Astrocyte (in vitro differentiated cells and primary cell): ENCODE results near the gene NISCH. TPM values are rescaled to one million over a fixed set of nuclear protein-coding genes. Genes with fewer than 3 reads are reported as not detected.

Experiments used
- DNase-seq: peaks from one replicate; pipeline ENCODE4 v3.0.0-alpha.2; 2010; ENCODE audit warnings: low read depth
- FAIRE-seq: peaks from 2 replicates; lab custom pipeline; 2011; peaks lifted over from hg19 to GRCh38; lab: Jason Lieb, UNC
- H2AFZ ChIP-seq: 2 replicates; pipeline ENCODE4 v1.6.0; 2012; ENCODE audit warnings: low read depth, low read length, inconsistent platforms
- H3K27ac ChIP-seq: 2 replicates; pipeline ENCODE4 v1.5.1; 2011; ENCODE audit warnings: low read depth, low read length, inconsistent platforms
- H3K27me3 ChIP-seq: 2 replicates; pipeline ENCODE4 v1.6.0; 2011; ENCODE audit warnings: low read length, inconsistent platforms; ENCODE audit not compliant: insufficient read depth
- H3K36me3 ChIP-seq: 2 replicates; pipeline ENCODE4 v1.5.1; 2011; ENCODE audit warnings: low read length, inconsistent platforms; ENCODE audit not compliant: insufficient read depth
- H3K4me1 ChIP-seq: 2 replicates; pipeline ENCODE4 v1.5.1; 2011; ENCODE audit warnings: low read length, inconsistent platforms; ENCODE audit not compliant: insufficient read depth
- H3K4me2 ChIP-seq: 2 replicates; pipeline ENCODE4 v1.6.0; 2012; ENCODE audit warnings: low read length, inconsistent platforms
- H3K4me3 ChIP-seq: 2 replicates; pipeline ENCODE4 v1.5.1; 2011; ENCODE audit warnings: low read depth, mild to moderate bottlenecking, low read length, inconsistent platforms; ENCODE audit not compliant: insufficient read depth
- H3K79me2 ChIP-seq: 2 replicates; pipeline ENCODE4 v1.6.0; 2012; ENCODE audit warnings: mild to moderate bottlenecking, low read length, inconsistent platforms; ENCODE audit not compliant: insufficient read depth
- H3K9ac ChIP-seq: 2 replicates; pipeline ENCODE4 v1.6.0; 2012; ENCODE audit warnings: mild to moderate bottlenecking, low read length, inconsistent platforms
- H3K9me3 ChIP-seq: 2 replicates; pipeline ENCODE4 v1.5.1; 2012; ENCODE audit warnings: low read depth, mild to moderate bottlenecking, low read length, inconsistent platforms; ENCODE audit not compliant: insufficient read depth
- H4K20me1 ChIP-seq: 2 replicates; pipeline ENCODE4 v1.6.0; 2012; ENCODE audit warnings: low read length, inconsistent platforms; ENCODE audit not compliant: insufficient read depth
- H3K27ac Mint-ChIP-seq: one replicate; pipeline ENCODE4 v1.8.0; 2021; ENCODE audit warnings: mild to moderate bottlenecking, mixed read lengths; ENCODE audit not compliant: unreplicated experiment
- H3K27me3 Mint-ChIP-seq: one replicate; pipeline ENCODE4 v1.8.0; 2021; ENCODE audit warnings: low read depth, mixed read lengths; ENCODE audit not compliant: unreplicated experiment
- H3K36me3 Mint-ChIP-seq: one replicate; pipeline ENCODE4 v1.8.0; 2021; ENCODE audit warnings: low read depth, mixed read lengths; ENCODE audit not compliant: unreplicated experiment
- H3K4me1 Mint-ChIP-seq: one replicate; pipeline ENCODE4 v1.8.0; 2021; ENCODE audit warnings: low read depth, mixed read lengths; ENCODE audit not compliant: unreplicated experiment
- H3K4me3 Mint-ChIP-seq: one replicate; pipeline ENCODE4 v1.8.0; 2021; ENCODE audit warnings: mild to moderate bottlenecking, moderate library complexity, mixed read lengths; ENCODE audit not compliant: unreplicated experiment
- H3K9me3 Mint-ChIP-seq: one replicate; pipeline ENCODE4 v1.8.0; 2021; ENCODE audit warnings: mild to moderate bottlenecking, mixed read lengths; ENCODE audit not compliant: unreplicated experiment
- EZH2 ChIP-seq: IDR thresholded peaks from 2 replicates; pipeline ENCODE4 v1.6.1; 2012; ENCODE audit warnings: mild to moderate bottlenecking, low read length, inconsistent platforms; ENCODE audit not compliant: insufficient read depth
- total RNA-seq: library from RNA; stranded (reverse); gene quantifications from 2 replicates; pipeline ENCODE4 v1.2.1, GENCODE V29; 2021
- TF ChIP-seq, protein P1 (sequence below): IDR thresholded peaks from 2 replicates; pipeline ENCODE4 v1.5.1; 2011; ENCODE audit warnings: low read depth, mild to moderate bottlenecking, inconsistent platforms, low read length, moderate library complexity; ENCODE audit not compliant: insufficient read depth

NISCH gene
- total RNA-seq, 1 donor from 2014 or later, result 118 TPM

DNA sequence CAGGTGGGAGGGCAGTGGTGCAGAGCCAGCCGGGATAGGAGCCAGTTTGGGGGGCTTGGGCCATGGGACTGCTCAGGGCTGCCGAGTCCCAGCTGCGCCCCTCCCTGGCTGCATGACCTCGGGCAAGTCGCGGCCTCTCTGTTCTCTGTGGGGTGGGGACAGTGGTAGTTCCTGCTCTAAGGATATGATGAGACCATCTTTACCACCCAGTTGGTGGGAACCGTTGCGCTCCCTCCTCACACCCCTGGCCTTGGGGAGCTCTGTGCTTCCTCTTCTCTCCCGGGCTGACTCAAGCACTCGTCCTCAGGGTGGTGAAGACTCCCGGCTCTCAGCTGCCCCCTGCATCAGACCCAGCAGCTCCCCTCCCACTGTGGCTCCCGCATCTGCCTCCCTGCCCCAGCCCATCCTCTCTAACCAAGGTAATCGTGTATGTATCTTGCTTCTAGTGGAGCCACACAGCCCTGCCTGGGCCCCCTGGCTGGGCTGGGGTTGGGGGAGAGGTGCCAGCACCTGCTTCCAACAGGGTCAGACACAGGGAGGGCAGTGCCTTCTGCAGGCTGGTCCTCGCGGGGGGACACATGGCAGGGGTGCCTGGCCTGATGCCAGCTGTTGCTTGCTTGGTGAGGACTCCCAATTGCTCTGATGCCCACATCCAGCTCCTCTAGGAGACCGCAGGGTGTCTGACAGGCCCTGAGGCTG is 24.6 kb downstream of the NISCH start:
- no peak overlapping the region for H2AFZ ChIP-seq
- peaks cover 56% of the 10 kb centered on the region for H4K20me1 ChIP-seq
- H3K4me3 ChIP-seq, result no peak overlapping the region
- no peaks in the 10 kb centered on the region for H3K79me2 ChIP-seq
- no peak overlapping the region for H3K4me2 ChIP-seq
- H3K9me3 Mint-ChIP-seq, result no peaks in the 10 kb centered on the region
- DNase-seq (no peak), FAIRE-seq (no peak)
- TF ChIP-seq, protein P1, sequence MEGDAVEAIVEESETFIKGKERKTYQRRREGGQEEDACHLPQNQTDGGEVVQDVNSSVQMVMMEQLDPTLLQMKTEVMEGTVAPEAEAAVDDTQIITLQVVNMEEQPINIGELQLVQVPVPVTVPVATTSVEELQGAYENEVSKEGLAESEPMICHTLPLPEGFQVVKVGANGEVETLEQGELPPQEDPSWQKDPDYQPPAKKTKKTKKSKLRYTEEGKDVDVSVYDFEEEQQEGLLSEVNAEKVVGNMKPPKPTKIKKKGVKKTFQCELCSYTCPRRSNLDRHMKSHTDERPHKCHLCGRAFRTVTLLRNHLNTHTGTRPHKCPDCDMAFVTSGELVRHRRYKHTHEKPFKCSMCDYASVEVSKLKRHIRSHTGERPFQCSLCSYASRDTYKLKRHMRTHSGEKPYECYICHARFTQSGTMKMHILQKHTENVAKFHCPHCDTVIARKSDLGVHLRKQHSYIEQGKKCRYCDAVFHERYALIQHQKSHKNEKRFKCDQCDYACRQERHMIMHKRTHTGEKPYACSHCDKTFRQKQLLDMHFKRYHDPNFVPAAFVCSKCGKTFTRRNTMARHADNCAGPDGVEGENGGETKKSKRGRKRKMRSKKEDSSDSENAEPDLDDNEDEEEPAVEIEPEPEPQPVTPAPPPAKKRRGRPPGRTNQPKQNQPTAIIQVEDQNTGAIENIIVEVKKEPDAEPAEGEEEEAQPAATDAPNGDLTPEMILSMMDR, result no peak
- TF ChIP-seq EZH2, result no peak
- H3K36me3 ChIP-seq, result peaks cover 44% of the 10 kb centered on the region
- H3K27ac Mint-ChIP-seq, result no peak overlapping the region
- H3K4me3 Mint-ChIP-seq, result no peak overlapping the region
- H3K36me3 Mint-ChIP-seq, result peaks cover 36% of the 10 kb centered on the region
- no peak overlapping the region for H3K9ac ChIP-seq
- H3K9me3 ChIP-seq, result no peaks in the 10 kb centered on the region
- no peaks in the 10 kb centered on the region for H3K27me3 Mint-ChIP-seq
- H3K4me1 Mint-ChIP-seq, result peaks cover 11% of the 10 kb centered on the region
- H3K27ac ChIP-seq, result no peak overlapping the region
- peaks cover 6% of the 10 kb centered on the region for H3K4me1 ChIP-seq
- H3K27me3 ChIP-seq, result no peaks in the 10 kb centered on the region

DNA sequence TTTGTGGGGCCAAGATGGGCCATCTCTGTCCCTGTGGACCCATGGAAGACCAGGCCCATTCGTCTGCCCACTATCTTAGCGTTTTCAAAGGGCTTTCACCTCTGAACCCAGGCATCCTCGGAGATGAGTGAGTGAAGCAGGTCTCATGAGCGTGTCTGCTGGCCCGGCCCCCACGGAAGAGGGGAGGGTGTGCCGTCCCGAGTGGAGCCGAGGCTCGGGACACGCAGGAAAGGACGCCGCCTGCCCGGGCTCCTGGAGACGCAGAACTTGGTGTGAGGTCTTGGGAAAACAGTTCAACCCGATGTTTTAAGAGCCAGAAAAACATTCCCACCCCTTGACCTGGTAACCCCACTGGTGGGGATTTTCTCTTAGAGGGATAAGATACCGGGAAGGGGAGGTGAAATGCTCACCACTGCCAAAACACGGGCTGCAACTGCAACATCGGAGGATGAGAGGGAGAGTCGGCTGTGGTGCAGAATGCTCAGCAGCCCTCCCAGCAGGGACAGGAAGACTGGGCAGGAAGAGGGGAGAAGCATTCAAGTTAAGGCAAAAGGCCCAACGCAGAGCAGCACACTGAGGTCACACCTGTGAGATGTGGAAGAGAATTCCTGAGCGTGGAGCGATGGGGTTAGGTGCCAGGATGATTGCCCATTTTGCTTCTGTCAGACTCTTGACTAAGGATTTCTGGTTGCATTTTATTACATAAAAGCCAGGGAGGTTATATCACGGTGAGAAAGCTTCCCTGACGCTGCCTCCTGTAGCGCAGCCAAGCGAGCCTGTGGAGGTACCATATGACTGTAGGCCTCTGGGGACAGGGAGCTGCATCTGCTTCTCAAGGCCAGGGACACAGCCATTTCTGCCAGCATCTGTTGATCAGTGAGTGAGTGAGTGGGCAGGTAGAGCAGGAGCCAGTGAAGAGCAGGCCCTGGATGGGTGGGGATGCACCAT is 25.6 kb downstream of the NISCH start:
- Histone ChIP-seq H3K27me3 (no peaks in the 10 kb centered on the region), H3K9ac (no peak overlapping the region), H3K4me1 (peaks cover 6% of the 10 kb centered on the region), H3K79me2 (no peaks in the 10 kb centered on the region), H3K9me3 (no peaks in the 10 kb centered on the region), H4K20me1 (peaks cover 56% of the 10 kb centered on the region), H3K27ac (no peak overlapping the region), H2AFZ (no peak overlapping the region), H3K4me2 (no peak overlapping the region), H3K4me3 (no peak overlapping the region), H3K36me3 (peaks cover 38% of the 10 kb centered on the region)
- no peak overlapping the region for H3K27ac Mint-ChIP-seq
- H3K27me3 Mint-ChIP-seq, result no peaks in the 10 kb centered on the region
- no peak overlapping the region for H3K4me3 Mint-ChIP-seq
- DNase-seq, result no peak
- peaks cover 11% of the 10 kb centered on the region for H3K4me1 Mint-ChIP-seq
- no peak for FAIRE-seq
- no peaks in the 10 kb centered on the region for H3K9me3 Mint-ChIP-seq
- peaks cover 40% of the 10 kb centered on the region for H3K36me3 Mint-ChIP-seq
- TF ChIP-seq, protein P1, result no peak
- TF ChIP-seq EZH2, result no peak
